NCI-H82 treated with DMSO at 0.1 percent for 48 hours (cell line): ENCODE data around the gene GRID1.

ENCODE experiments used
- DNase-seq: peaks from one replicate; lab custom pipeline; 2025; ENCODE audit not compliant: unreplicated experiment; lab: John Stamatoyannopoulos, UW

Gene GRID1

DNA sequence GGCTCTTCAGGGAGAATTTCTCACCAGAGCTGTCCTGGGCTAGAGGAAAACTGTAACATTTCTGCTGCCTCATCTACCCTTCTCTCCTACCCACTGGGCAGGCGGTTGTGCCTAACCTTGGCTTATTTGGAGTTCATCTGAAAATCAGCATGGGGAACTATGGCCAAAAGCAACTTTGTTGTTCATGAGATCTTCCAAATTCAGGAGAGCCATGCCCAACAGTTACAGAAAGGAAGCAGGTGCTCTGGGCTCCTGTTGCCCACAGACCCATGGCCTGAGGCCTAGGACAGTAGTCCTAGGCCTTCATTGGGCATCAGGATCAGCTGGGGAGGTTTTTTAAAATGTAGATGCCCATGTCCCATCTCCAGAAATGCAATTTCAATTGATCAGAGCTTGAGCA is 85.2 kb downstream of the GRID1 start:
- DNase-seq = no peak

DNA sequence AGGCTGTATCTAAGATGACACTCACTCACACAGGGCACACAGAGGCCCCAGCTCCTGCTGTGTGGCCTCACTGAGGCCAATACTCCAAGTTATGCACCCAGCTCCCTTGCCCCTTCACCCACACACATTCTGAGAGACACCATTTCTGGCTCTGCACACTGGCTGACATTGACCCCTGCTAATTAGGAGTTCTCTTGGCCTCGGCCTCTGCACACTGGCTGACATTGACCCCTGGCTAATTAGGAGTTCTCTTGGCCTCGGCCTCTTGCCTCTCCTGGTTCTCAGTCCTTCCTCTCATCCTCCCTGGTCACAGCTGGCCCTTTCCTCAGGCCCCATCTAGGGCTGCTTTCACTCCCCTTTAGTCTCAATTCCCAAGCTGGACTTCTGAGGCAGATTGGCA is 97.3 kb downstream of the GRID1 start:
- DNase-seq = no peak

DNA sequence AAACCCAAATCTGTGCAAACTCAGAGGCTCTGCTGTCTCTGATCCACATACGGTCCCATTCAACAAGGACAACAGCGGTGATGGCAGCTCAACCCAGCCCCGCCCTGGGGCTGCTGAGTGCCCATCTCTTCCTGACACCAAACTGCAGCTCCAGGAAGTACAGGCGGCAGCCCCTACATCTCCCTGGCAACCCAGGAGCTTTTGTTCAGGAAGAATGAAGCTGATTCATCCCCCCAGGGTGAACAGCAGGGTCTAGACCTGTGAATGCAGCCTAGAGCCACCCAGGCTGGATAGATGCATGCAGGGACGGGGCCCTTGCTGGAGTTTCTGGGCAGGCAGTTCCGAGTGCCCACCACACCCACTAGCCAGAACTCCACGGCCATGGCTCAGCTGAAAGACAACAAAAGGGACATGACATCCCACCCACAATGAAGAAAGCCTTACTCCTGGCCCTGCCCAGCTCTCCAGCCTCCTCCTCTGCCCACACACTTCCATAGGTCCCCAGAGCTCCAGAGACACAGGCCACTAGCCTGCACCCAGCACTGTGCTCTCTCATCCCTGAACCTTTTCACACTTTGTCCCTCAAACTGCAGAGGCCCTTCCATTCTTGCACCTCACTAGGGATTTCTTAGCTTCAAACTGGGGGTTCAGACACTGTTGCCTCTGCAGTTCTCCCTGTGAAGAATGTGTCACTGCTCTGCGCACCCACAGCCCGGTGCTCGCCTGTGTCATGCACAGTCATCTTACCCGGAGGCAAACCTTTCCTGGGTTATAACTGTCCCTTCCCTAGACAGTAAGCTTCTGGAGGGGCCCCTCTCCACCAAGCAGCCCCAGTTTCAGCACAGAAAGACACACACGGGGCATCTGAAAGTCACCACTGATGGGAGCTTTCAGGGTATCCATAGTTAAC is 99.1 kb downstream of the GRID1 start:
- no peak for DNase-seq

DNA sequence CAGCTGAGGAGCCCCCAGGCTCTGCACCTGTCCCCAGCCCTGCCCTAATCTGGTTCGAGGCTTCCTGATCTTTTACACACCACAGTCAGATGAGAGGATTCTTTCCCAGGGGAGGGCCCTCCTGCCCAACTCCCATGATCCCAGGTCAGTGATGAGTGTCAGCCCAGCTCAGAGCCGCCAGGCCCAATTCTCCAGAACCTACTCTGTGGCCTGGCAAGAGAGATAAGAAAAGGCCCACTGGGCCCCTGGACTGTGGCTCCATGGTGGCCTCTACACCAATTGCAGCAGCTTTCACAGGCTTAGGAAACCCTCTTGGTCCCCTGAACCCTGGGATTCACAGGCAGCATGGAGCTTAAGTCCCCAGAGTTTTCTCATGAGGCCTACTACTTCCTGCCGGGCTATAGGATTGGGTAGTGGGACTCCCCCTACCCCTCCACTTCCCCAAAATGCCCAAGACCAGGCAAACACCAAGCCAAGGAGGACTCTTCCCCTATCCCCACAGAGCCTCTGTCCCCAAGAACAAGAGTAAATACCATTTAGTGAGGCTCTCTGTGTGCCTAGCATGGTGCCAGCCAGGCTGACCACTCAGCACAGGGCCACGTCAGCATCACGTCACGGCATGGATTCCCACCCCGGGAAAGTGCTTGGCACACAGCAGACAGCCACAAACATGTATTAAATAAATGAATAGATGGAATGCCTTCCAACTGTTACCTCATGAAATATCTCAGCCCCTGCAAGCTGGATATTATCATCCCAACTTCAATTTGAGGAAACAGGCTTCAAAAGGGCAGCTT is 100.0 kb downstream of the GRID1 start:
- no peak for DNase-seq

DNA sequence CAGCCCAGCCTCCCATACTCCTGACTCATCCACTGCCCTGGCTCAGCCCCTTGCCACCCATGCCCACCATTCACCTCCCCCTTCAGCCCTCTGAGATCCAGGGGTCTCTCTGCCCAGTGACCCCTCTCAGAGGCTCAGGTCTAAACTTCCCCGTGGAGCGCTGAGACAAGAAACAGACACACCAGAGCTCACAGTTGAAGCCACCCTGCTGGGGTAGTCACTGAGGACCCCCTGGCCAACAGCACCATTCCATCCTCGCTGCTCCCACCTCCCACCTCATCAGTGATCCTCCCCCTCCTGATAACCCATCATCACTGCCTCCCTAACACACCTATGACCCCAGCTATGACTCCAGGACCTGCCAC is 100.7 kb downstream of the GRID1 start:
- no peak for DNase-seq

DNA sequence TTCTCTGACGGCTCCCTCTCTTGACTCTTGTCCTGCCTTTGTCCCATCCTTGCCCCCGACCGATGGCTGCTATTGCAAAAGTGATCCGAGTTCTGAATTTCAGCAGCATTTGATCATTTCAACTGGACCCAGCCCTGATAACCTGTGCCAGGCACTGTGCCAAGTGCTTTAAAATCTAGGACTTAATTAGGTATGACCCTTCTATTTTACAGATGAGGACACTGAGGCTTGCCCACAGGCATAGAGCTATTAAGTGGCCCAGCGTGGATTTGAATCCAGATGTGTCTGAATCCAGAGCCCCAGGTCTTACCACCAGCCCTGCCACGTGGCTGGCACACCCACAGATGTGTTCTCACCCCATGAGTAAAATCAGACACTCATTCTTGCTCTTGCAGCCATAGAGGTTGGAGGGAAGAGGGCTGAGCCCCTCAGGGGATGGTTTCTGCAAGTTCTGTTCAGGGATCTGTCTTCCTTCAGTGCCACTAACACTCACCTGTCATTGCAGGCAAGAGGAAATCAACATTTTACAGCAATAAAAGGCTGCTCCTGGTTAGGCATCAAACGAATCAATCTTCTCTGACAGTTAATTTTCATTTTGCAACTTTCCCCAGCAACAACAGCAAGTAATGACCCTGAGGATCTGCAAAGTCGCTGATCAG is 101.2 kb downstream of the GRID1 start:
- no peak for DNase-seq

DNA sequence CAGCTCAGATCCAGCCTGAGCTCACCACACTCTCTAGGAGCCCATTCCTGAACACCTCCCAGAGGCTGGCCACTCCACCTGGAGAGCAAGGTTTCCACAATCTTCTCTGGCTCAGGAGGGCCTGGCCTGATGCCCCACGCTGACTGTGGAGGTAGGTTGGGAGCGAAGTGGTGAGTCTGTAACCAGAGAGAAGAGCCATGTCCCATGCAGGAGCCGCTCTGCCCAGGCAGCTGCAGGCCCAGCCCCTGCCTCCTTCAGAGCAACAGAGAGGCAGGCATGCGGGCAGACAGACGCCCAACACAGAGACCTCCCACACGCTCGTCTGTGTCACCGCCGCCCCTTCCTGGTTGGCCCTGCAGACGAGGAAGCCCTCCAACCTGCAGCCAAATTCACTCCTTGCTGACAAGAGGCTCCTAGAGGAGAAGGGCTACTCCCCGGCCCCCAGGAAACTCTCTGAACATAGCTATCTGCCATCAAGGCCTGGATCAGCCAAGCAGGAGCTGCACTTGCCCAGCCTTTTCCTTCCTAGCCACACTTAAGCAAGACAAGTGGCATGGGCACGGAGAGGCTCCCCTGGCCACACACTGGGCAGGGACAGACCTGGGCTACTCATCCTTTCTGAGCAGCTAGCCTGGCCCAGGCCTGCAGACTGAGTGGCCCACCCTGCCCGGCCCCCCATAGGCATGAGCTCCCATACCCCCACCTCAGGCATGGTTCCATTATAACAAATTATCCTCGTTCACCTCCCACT is 101.9 kb downstream of the GRID1 start:
- DNase-seq = no peak

DNA sequence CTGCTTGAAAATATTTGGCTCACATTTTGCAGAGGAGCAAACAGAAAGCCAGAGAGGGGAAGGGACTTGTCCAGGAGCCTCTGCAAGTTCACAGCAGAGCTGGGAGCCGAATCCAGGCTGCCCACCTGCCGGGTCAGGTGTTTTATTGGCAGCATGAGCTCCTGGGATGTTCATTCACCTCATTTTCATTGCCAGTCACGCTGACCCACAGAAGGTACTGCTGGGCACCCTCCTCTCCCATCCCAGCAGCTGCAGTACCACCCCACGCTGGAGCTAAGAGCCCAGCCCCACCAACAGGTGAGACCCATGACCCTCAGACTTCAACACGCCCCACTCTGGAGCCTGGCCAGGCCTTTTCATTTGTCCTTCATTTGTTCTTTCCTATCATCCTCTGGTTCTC is 102.7 kb downstream of the GRID1 start:
- no peak for DNase-seq

DNA sequence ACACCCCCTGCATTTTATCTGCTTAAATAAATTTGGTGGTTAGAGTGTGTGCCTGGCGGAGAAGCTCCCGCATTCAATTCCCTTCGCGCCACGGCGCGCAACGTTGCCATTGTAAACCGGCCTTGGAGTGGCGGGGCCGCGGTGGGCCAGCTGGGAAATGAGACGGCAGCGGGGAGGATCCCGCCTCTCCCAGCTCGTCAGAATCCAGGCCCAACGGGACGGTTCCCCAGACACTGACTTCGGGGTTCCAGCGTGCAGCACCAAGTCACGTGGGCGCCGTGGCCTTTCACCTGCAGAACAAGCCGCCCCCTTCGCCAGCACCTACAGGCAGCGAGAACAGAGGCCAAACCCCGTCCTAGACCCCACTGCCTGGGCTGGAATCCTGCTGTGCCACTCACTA is 103.4 kb downstream of the GRID1 start:
- DNase-seq = no peak

DNA sequence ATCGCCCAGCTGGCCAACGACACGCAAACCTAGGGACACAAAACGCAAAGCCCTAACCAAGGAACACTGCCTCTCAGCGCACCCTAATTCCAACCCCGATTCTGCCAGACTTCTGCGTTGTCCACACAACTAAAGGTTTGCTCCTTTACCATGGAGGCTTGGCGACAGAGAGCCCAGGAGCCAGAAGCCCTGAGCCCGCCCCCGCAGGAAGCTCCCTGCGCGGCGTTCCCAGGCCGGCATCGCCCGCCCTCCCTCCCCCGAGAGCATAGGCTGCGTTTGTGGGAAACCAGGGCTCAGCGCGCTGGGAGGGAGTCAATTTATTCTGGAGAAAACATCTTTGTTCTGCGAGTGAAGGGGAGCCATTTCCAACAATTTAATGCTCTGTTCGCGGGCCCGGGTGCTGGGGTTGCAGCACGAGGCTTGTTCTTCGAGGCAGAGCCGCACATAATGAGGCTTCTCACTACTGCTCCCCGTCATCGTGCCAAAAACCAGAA is 103.9 kb downstream of the GRID1 start:
- no peak for DNase-seq

DNA sequence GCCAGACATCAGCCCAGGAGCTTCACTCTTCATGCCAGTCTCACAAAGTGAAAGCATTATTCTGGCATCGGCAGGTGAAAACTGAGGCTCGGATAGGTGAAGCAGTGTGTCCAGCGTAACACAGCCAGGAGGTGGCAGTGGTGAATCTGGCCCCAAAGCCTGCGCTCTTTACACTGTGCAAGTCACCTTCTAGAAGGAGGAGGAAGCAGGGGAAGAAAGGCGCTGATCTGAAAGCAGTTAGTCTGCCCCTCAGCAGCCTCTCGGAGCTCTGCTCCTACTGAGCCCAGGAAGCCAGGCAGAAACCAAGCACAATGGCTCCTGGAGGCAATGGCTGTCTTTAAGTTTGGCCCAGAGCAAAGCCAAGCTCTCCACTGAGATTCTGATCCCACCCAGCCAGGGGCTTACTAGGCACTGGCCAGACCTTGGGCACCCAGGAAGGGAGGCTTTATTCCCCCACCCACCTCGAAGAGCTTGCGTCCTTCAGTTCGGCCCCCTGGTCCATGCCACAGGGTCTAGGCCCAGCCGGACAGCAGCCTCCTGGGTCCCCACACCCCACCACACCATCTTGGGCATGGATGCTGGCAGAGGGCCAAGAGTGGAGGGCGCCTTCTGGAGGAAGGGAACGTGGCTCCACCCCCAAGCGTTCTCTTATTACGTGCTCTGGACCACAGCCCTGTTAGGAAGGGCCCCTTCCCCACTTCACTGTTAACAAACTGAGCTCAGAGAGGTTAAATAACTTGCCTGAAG is 104.5 kb downstream of the GRID1 start:
- DNase-seq = no peak

DNA sequence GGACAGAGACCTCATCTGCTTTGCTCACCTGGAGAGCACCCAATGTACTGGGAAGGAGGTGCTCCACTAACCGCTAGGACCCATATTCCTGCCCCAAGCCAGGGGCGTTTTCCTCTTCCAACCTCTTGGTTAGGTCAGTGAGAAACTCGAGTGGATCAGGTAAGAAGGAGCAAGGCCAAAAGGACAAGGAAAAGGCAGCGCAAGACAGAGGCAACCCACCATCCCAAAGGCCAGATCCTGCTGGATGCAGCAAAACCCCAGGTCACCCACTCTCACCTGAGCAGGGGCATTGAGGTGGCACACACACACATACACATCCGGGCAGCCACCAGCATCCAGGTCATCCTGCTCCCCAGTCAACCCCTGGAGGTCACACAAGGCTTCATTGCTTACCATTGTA is 105.1 kb downstream of the GRID1 start:
- no peak for DNase-seq

DNA sequence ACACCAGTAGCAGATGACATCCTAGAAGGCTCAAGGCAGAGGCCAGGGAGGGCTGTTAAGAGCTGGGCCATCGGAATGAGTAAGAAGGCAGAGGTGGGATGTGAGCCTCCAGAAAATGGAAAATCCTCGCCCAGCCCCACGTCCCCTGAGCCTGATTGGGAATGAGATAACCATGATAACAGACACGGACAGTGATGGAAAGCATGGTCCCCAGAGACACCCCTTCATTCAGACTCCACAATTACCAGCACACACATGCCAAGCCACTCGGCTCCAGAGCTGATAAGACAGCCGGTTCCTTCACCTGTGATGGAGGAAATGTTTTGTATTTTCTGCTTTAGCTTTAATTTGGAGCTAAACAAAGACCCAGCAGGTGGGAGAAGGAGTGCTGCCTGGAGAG is 106.0 kb downstream of the GRID1 start:
- no peak for DNase-seq

DNA sequence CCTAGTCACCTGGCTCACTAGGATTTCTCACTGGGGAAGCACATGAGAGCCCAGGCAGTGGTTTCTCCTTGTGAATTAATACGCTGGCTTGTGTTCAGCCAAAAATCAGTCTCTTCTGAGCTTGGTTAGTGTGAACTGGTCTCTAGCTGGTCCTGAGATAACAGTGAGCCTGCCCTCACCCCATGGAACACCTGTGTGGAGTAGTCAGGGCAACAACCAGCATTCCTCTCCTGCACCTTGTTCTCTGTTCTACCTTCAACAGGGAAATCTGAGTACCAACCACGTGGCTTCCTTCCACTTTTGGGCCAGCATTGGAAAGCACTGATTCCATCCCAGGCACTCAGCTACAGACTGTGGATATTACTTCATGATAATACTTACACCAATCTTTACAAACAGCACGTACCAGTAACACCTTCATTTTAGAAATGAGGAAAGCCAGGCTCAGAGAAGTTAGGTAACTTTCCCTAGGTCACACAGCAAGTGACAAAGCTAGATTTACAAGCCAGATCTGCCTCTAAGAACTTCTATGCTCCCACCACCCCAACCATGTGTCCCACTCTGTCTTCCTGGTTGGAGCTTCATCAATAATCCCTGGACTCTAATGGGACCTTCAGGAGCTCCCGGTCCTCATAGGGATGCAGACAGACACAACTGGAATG is 106.6 kb downstream of the GRID1 start:
- no peak for DNase-seq

DNA sequence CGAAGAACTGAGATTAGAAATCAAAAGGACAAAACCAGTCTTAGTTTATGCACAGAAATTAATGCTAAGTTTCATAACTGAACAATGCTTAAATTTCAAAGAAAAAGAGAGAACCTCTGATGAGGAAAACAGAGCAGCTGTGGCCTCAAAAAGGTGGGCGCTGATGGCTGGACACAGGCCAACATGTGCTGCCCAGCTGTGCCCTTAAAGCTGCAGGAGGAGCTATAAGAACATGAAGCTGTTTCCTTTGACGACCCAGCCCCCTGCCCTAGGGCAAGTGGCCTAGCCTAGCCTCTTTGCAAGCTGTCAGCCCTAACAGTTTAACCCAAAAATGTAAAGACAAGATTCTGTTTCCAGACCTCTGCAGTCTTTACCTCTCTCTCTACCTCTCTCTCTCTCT is 107.7 kb downstream of the GRID1 start:
- DNase-seq = no peak

DNA sequence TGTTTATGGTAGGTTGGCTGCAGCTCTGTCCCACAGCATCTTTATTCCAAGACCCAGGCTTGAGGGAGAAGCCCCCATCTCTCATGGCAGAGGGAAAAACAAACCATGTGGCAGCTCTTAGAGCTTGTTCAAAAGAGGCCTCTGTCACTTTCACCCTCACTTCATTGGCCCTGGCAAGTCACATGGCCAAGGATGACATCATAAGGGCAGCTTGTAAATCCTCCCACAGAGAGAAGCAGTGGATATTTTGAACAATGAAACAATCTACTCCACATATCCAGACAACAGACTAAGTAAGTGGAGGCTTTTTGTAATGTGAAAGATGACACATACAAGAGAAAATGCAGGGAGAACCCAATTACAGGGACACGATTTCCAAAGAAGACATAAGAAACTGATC is 108.1 kb downstream of the GRID1 start:
- no peak for DNase-seq

DNA sequence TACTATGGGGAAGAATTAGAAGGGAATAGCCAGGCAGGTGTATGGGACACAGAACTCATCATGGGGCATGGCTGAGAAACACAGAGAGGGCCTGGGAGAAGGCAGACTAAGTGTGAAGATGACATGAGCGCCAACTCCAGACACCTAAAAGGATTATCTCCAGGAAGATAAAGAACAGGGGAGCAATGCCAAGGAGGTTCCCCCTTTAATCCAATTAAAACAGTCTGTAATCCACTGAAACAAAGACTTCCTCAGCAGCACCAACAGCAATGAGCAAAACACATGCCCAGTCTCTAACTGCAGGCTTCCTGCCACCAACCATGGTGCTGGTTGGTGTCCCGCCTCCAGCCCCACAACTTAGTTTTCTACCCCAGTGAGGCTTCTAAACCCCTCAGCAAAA is 108.9 kb downstream of the GRID1 start:
- peak; percentile 78 for DNase-seq

DNA sequence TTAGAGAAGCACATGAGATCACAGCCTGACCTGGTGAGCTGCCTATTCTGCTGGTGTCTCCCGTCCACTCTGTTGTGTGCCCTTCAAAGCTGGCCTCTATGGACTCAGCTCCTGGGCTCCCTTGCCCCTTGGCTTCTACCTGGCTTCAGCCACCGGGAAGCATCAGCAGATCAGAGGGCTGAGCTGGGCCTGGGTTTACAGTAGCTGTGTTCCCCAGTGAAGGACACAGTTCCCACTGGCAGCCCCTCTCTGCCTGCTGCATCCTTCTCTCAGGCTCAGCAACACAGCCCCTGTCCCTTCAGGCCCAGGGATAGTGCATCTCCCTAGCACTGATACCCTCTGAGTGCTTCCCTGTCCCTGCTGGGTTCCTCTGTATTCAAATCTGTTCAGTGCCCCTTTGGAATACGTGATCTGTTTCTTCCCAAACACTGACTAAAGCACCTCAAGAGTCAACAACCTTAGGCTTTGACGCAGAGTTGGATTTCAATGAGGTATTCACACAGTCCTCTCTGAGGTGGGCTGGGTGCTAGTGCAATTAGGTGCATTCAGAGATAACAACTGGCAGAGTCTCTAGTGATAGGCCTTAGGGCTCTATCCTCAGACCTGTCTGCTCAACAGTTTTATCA is 109.8 kb downstream of the GRID1 start:
- DNase-seq = no peak
